ENCODE measurements around the gene PRR30.

Gene PRR30

GRCh38 chr2:27095745-27096651 lies 43.2 kb downstream of the PRR30 start:
- DNase-seq = peak; percentile 49 to 62 (median 56)

DNA sequence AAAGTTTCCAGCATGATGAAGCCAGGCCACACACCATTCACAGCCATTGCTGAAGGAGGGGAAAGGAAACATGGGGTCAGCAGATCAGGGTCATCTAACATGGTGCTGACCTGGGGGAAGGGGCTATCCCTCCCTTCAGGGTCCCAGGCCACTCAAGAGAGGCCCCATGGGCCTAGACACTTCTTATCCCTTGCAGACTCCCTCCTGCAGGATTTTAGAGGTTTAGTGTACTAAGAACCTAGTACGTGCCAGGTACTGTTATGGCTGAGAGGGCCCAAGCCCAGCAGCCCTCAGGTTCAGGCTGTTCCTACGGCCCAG lies 43.8 kb downstream of the PRR30 start:
- no peak for DNase-seq

DNA sequence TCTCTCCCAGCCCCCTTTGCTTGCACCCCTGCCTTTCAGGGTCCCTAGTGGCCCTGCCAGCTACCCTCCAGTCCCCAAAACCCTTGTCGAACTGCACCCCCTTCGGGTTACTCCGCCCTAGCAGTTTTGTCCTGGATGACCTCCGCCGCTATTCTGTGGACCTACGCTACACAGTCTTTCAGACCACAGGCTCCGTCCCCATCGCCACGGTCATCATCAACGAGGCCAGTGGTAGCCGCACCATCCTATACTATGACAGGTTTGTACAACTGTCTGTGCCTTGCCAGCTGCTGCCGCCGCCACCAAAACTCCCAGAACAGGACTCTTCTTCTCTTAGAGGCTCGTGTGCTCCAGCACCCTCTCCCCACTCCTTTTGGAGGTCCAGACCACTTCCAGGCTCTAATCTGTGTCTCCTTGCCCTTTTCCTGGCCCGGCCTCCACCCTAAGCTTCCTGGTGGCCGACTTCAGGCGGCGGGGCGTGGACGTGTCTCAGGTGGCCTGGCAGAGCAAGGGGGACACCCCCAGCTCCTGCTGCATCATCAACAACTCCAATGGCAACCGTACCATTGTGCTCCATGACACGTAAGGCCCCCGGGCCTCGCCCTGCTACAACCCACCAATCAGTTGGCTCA lies 44.7 kb downstream of the PRR30 start:
- DNase-seq = no peak

GRCh38 chr2:27093430-27094352 lies 45.5 kb downstream of the PRR30 start:
- DNase-seq = no peak

- no peak for DNase-seq
Measured at GRCh38 chr2:27092696-27093429, 46.3 kb downstream of the PRR30 start.

- DNase-seq = no peak
Measured at GRCh38 chr2:27091746-27092695, 47.2 kb downstream of the PRR30 start.

DNA sequence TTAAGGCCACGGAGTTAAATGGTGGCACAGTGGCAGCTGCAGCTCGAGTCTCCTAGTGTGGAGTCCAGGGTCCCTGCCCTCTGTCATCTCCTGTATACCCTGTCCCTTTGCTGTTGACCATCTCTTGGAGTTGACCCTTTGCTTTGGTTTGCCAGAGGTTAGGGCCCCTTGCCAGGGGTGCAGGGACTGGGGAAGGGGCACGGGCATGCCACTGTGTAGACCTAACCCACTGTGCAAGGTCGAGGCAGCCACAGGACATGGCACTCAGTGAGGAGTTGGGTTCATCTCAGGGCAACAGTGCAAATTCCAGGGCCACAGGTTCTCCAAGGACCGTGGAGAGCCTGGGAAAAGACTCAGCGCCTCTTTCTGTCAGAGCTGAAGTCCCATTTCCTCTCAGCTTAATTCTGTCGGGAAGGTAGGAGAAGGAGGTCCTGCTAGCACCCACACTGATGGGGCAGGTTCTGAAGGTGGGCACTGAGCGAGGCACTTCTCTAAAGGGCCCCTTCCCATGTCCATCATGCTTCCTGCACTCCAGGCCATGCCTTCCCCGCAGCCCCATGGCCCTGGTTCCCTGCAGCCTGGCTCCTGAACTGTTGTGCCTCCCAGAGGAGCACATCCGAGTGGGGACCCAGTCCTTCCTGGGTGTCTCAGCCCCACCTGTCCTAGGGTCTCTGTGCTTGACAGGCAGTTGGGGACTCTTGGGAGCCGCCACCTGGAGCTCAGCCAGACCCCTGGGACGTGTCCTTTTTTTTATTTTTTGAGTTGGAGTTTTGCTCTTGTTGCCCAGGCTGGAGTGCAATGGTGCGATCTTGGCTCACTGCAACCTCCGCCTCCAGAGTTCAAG lies 49.9 kb downstream of the PRR30 start:
- DNase-seq = no peak

- no peak for DNase-seq
Measured at GRCh38 chr2:27088634-27089033, 50.6 kb downstream of the PRR30 start.

DNA sequence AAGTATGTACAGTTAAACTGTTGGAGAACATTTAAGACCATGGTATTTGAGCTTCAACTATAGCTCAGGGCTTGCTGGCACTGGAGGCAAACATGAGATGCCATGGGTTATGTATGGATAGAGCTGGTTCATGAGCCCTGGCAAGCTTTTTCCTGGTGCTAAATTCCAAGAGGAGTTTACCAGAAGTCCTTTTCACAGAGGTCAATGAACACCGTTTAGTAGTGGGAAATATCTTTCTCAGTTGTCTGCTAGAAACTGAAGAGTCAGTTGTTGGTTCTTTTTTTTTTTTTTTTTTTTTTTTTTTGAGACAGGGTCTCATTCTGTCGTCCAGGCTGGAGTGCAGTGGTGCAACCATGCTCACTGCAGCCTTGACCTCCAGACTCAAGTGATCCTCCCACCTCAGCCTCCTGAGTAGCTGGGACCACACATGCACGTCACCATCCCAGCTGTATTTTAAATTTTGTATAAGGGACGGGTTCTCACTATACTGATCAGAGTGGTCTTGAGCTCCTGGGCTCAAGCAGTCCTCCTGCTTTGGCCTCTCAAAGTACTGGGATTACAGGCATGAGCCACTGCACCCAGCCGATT lies 51.3 kb downstream of the PRR30 start:
- no peak for DNase-seq
